ENCODE results near the gene FYB1. TPM values are rescaled to one million over a fixed set of nuclear protein-coding genes. Genes with fewer than 3 reads are reported as not detected.
"Not testable (repeated sequence)": the region's sequence is repeated elsewhere in the genome, so short reads cannot be mapped to it uniquely, and the experiment has no call there.

Gene FYB1
- total RNA-seq, 1 donor, result under 0.01 TPM

DNA sequence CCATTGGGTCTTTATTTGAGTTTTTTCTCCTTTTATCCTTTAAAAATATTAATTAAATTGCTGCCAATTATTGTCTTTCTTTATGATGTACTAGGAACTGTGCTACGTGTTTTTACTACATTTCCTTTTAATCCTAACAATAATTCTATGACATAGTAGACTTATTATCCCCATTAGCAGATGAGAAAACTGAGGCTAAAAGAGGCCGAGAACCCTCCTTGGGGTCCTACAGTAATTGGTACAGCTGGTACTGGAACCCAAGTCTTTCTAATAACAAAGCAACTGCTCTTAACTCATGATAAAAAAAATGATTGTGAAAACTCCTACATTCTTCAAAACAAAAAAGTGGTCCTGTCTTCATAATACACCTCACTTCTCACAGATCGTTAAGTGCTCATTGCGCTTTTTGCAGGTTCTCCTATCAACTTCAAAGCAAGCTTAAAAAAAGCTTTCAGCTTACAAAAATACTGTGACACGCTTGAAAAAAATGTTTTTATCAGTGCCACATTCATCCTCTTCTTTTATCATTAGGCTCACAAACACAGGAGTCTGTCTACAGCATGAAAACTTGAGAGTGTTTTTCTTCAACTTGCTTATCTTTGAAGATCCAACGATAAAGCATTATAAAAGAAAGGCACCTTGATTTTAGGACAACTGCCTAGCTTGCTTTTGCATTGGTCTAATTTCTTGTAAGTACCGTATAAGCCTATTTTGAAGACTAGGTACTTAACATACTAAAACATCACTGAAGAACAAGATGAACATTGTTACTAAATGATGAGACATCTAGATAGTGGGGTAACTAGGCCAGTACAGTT lies 32.4 kb downstream of the FYB1 start:
- Histone ChIP-seq H4K20me1 (ENCODE audit: insufficient read depth, low read length) (no peaks in the 10 kb centered on the region), H3K79me2 (ENCODE audit: insufficient read depth, low read length) (no peaks in the 10 kb centered on the region), H3K4me3 (ENCODE audit: insufficient read depth, low read length) (no peak overlapping the region), H3K4me2 (ENCODE audit: insufficient read depth, low read length) (no peak overlapping the region), H3K9me3 (ENCODE audit: low read depth, low read length) (no peaks in the 10 kb centered on the region), H2AFZ (ENCODE audit: low read length) (no peak overlapping the region), H3K27ac (ENCODE audit: low read depth, low read length) (no peak overlapping the region), H3K4me1 (ENCODE audit: insufficient read depth, low read length) (no peaks in the 10 kb centered on the region), H3K27me3 (ENCODE audit: insufficient read depth, low read length) (peaks cover 25% of the 10 kb centered on the region), H3K36me3 (ENCODE audit: insufficient read depth, low read length) (no peaks in the 10 kb centered on the region)
- TF ChIP-seq, protein P1, sequence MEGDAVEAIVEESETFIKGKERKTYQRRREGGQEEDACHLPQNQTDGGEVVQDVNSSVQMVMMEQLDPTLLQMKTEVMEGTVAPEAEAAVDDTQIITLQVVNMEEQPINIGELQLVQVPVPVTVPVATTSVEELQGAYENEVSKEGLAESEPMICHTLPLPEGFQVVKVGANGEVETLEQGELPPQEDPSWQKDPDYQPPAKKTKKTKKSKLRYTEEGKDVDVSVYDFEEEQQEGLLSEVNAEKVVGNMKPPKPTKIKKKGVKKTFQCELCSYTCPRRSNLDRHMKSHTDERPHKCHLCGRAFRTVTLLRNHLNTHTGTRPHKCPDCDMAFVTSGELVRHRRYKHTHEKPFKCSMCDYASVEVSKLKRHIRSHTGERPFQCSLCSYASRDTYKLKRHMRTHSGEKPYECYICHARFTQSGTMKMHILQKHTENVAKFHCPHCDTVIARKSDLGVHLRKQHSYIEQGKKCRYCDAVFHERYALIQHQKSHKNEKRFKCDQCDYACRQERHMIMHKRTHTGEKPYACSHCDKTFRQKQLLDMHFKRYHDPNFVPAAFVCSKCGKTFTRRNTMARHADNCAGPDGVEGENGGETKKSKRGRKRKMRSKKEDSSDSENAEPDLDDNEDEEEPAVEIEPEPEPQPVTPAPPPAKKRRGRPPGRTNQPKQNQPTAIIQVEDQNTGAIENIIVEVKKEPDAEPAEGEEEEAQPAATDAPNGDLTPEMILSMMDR (IDR thresholded peaks at IDR 0.05; ENCODE audit: extremely low read depth, low read depth, low read length), result no peak
- DNase-seq (ENCODE audit: insufficient read length, low spot score, missing footprints), result no peak

DNA sequence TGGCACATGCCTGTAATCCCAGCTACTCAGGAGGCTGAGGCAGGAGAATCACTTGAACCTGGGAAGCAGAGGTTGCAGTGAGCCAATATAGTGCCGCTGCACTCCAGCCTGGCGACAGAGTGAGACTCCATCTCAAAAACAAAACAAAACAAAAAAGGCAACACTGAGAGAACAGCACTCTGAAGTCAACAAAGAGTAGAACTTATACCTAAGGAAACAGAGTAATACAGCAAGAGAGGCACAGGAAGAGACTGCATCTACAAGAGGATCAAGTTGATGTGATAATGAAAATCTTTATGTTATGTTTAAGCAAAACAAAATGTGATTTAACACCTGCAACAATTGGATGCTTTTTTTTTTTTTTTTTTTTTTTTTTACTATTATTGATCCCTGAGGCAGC lies 33.1 kb downstream of the FYB1 start:
- Histone ChIP-seq H2AFZ (ENCODE audit: low read length) (no peak overlapping the region), H3K4me1 (ENCODE audit: insufficient read depth, low read length) (no peaks in the 10 kb centered on the region), H3K27me3 (ENCODE audit: insufficient read depth, low read length) (peaks cover 21% of the 10 kb centered on the region), H4K20me1 (ENCODE audit: insufficient read depth, low read length) (no peaks in the 10 kb centered on the region), H3K9me3 (ENCODE audit: low read depth, low read length) (no peaks in the 10 kb centered on the region), H3K36me3 (ENCODE audit: insufficient read depth, low read length) (no peaks in the 10 kb centered on the region), H3K4me3 (ENCODE audit: insufficient read depth, low read length) (no peak overlapping the region), H3K79me2 (ENCODE audit: insufficient read depth, low read length) (no peaks in the 10 kb centered on the region), H3K4me2 (ENCODE audit: insufficient read depth, low read length) (no peak overlapping the region), H3K27ac (ENCODE audit: low read depth, low read length) (no peak overlapping the region)
- TF ChIP-seq, protein P1 (IDR thresholded peaks at IDR 0.05; ENCODE audit: extremely low read depth, low read depth, low read length), result no peak
- no peak for DNase-seq (ENCODE audit: insufficient read length, low spot score, missing footprints)

DNA sequence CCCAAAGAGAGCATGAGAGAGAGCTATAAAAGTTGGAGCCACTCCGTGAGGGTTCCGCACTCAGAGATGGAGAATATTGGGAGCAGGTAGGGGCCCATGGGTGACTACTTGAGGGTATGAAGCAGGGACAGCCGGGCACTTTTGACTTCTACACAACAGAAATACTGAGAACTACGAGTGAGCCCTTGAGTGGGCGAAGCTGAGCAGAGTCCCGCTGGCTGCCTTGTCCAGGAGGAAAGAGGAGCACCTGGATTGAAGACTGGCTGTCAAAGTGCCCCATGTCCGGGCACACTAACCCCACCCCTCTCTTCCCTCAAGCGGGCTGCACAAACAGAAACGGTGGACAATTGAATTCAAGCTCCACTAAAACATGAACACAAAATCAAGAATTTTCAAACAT lies 33.6 kb downstream of the FYB1 start:
- no peaks in the 10 kb centered on the region for H3K4me1 ChIP-seq (ENCODE audit: insufficient read depth, low read length)
- peaks cover 20% of the 10 kb centered on the region for H3K27me3 ChIP-seq (ENCODE audit: insufficient read depth, low read length)
- H3K9me3 ChIP-seq (ENCODE audit: low read depth, low read length), result no peaks in the 10 kb centered on the region
- no peak overlapping the region for H2AFZ ChIP-seq (ENCODE audit: low read length)
- H4K20me1 ChIP-seq (ENCODE audit: insufficient read depth, low read length), result no peaks in the 10 kb centered on the region
- TF ChIP-seq, protein P1 (IDR thresholded peaks at IDR 0.05; ENCODE audit: extremely low read depth, low read depth, low read length), result no peak
- no peaks in the 10 kb centered on the region for H3K36me3 ChIP-seq (ENCODE audit: insufficient read depth, low read length)
- no peak overlapping the region for H3K4me3 ChIP-seq (ENCODE audit: insufficient read depth, low read length)
- no peaks in the 10 kb centered on the region for H3K79me2 ChIP-seq (ENCODE audit: insufficient read depth, low read length)
- DNase-seq (ENCODE audit: insufficient read length, low spot score, missing footprints), result no peak
- no peak overlapping the region for H3K4me2 ChIP-seq (ENCODE audit: insufficient read depth, low read length)
- no peak overlapping the region for H3K27ac ChIP-seq (ENCODE audit: low read depth, low read length)

DNA sequence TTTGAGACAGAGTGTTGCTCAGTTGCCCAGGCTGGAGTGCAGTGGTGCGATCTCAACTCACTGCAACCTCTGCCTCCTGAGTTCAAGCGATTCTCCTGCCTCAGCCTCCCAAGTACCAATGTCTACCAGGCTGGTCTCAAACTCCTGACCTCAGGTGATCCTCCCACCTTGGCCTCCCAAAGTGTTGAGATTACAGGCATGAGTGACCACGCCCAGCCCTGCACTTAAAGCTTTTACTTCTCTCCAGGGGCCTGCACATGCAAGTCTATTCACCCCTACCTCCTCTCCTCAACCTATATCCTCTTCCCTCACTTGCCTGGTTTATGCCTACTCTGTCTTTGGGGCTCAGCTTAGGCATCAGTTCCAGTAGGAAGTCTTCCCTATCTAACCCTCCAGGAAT lies 39.8 kb downstream of the FYB1 start:
- not testable (repeated sequence) for H3K27me3 ChIP-seq (ENCODE audit: insufficient read depth, low read length); H3K4me3 ChIP-seq (ENCODE audit: insufficient read depth, low read length); H2AFZ ChIP-seq (ENCODE audit: low read length); H3K36me3 ChIP-seq (ENCODE audit: insufficient read depth, low read length); H3K4me2 ChIP-seq (ENCODE audit: insufficient read depth, low read length); H3K79me2 ChIP-seq (ENCODE audit: insufficient read depth, low read length); DNase-seq (ENCODE audit: insufficient read length, low spot score, missing footprints); H3K27ac ChIP-seq (ENCODE audit: low read depth, low read length); H4K20me1 ChIP-seq (ENCODE audit: insufficient read depth, low read length); H3K4me1 ChIP-seq (ENCODE audit: insufficient read depth, low read length); H3K9me3 ChIP-seq (ENCODE audit: low read depth, low read length)
